GM19455 (cell line): ENCODE results near the gene FAM13A.
"Not testable (repeated sequence)": the region's sequence is repeated elsewhere in the genome, so short reads cannot be mapped to it uniquely, and the experiment has no call there.

Source experiments
- ATAC-seq: cut with Tn5 transposase; IDR thresholded peaks from one replicate; pipeline ENCODE4 v1.9.1; 2021; ENCODE audit not compliant: unreplicated experiment

Gene FAM13A

GRCh38 chr4:88858752-88859151 is 198.2 kb downstream of the FAM13A start:
- peak; percentile 80 for ATAC-seq

- no peak for ATAC-seq
These were observed 199.4 kb downstream of the FAM13A start for GRCh38 chr4:88857588-88857987.

DNA sequence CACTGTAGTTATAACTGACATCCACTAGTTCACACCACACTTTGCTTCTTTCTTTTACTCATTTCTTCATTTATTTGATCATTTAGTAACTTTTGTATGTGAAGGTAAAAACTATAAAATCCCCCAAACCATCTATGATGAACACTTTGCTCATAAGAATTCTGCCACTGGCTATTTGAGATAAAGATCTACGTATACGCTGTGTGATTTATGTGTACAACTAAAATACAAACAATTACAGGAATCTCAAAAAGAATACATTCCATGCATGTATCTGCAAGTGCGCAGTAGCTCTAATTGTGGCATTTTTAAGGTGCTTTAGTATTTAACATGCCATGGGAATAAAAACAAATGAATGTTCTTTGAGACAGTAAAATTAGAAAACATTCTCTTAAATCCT is 202.5 kb downstream of the FAM13A start:
- no peak for ATAC-seq

DNA sequence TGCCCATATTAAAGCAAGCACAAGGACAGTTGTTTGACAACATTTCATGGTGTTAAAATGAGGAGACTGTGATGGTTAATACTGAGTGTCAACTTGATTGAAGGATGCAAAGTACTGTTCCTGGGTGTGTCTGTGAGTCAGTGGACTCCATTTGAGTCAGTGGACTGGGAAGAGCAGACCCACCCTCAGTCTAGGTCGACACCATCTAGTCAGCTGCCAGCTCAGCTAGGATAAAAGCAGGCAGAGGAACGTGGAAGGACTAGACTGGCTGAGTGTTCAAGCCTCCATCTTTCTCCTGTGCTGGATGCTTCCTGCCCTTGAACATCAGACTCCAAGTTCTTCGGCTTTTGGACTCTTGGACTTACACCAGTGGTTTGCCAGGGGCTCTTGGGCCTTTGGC is 203.4 kb downstream of the FAM13A start:
- not testable (repeated sequence) for ATAC-seq

GRCh38 chr4:88846206-88846790 is 210.7 kb downstream of the FAM13A start:
- ATAC-seq, result no peak

DNA sequence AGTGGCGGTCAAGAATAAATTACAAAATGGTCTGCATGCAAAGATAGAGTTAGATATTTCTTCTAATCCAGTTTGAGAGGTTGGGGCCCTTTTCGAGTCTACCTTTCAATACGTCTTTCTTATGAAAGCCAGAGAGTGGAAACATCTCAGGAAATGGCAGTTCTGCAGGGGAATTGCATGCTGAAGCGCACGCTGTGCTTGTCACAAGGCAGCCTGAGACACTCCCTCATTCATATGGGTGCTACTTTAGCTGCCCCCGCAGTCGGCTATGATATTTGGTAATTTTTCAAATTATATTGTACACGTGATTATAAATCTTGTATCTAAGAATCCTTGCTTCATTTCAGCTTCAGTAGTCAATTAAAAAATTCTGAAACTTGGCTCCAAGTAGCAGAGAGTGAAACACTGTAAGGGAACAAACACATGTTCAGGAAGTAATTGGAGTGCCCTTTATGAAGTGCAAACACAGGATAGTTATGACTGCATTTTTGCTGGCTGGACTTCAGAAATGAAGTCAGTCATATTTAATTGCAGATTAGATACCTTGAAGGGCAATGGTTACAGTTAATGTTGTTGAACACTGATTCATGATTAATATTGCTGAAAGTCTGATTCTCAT is 213.8 kb downstream of the FAM13A start:
- no peak for ATAC-seq

DNA sequence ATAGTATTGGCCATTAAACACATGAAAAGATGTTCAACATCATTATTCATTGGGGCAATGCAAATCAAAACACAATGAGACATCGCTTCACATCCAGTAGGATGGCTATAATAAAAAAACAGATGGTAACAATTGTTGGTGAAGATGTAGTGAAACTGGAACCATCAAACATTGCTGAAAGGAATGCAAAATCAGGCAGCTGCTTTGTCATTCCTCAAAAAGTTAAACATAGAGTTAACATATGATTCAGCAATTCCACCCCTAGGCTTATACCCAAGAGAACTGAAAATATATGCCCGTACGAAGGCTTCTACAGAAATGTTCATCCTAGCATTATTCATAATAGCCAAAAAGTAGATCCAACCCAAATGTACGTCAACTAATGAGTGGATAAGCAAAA is 215.3 kb downstream of the FAM13A start:
- ATAC-seq, result no peak

DNA sequence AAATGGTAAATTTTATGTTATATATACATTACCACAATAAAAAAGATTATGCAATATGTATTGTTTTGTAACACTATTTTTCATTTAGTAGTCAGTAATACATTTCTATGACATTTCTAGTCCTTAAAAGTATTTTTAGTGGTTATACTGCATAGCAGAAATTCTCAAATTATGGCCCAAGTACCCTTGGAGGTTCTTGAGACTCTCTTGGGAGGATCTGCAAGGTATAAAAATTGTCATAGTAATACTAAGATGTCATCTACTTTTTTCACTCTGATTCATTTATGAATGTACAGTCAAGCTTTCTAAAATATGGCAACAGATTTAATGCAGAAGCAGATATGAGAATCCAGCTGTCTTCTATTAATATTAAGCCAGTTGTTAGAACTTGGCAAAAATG is 220.8 kb downstream of the FAM13A start:
- no peak for ATAC-seq

GRCh38 chr4:88831031-88831430 is 226.0 kb downstream of the FAM13A start:
- ATAC-seq, result no peak

GRCh38 chr4:88830598-88830997 is 226.4 kb downstream of the FAM13A start:
- no peak for ATAC-seq

- ATAC-seq, result no peak
These were observed 228.0 kb downstream of the FAM13A start for GRCh38 chr4:88828842-88829571.

GRCh38 chr4:88827442-88827841 is 229.5 kb downstream of the FAM13A start:
- no peak for ATAC-seq

DNA sequence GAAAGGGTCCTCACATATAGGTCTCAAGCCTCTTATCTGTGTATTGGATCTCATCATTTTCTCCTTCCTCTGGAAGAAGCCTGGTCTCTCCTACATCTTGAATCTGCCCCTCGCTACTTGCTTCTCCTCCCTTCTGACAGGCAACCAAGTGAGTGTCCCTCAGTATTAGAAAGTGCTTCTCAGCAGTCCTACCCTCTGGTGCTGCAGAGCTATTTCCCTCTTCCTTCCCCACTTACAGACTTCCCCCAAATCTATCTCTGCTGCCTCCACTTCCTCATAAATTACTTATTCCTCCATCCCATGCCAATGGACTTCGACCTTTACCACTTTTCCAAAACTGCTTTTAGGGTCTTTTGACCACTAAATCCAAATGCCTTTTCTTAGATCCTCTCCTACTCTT is 230.2 kb downstream of the FAM13A start:
- no peak for ATAC-seq

- no peak for ATAC-seq
These were observed 231.1 kb downstream of the FAM13A start for GRCh38 chr4:88825931-88826330.

DNA sequence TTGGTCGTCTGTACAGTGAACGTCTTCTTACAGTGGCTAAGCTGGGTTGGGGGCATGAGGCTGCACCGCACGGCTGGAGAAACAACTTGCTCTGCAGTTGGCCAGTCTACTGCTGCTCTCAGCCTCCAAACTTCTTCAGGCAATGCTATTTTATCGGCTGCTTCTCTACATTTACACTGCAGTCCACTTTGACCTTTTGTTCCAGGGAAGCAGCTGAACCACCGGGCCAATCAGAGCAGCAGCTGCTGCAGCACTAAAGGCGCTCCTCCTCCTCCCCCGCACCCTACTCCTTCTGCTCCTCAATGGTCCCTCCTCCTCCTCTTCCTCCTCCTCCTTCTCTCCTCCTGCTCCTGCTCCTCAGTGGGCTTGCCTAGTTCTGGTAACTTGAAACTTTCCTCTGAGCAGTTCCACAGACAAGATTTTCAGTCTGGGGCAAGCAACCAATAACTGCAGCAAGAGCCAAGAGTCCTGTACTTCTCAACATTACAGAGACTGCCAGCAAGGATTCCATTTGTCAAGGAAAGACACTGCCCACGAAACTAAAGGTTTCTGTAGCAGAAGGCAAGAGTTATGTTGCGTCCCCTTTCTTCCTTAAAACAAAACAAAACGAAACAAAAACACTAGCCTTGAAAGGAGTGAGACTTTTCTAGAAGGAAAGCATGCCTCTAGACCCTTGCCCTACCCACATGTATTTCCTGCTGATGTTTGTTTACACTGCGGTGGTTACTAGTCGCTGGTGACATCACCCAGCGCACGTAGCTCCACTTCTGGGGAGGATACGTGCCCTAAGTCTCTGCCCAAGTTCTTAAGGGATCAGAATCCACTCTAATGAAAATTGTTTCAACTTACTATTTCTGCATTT is 233.7 kb downstream of the FAM13A start:
- ATAC-seq, result peak; percentile 97

- ATAC-seq, result no peak
These were observed 234.8 kb downstream of the FAM13A start for GRCh38 chr4:88822034-88822789.

- no peak for ATAC-seq
These were observed 235.5 kb downstream of the FAM13A start for GRCh38 chr4:88821522-88821921.

GRCh38 chr4:88820698-88821415 is 236.1 kb downstream of the FAM13A start:
- no peak for ATAC-seq

DNA sequence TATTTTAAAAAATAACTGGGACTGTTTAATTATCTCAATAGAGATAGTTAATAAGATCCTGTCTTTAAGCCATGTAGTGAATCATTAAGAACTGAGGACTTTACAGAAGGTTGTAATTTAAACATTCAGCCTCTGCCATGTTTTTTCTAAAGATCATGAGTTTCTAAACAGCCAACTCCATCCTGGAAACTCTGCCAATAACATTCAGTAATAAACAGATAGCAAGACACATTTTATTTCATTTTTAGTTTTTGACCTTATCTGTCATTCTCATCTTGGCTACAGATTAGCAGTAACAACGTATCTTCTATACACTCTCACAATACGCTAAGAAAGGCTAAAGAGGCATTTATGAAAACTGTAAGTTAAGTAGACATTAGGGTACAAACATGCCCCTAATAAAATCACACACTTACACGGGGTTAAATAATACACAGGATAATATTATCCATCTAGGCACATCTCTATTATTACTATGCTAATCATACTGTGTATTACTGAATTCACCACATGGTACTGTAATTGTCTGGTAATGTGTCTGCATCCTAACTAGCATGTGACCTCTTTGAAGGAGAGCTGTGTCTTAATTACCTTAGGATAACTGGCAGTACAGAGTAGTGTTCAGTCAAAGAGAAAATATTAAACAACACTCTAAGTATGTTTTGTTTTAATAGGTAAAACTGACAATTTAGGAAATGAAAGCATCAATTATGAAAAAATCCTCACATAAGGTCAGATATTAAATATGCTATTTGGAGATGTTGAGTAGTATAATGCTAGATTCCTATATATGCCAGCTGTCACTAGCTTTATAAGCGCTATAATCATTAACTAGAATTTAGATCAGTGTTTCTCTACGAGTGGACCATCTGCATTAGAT is 236.9 kb downstream of the FAM13A start:
- no peak for ATAC-seq
